Astrocyte of the cerebellum (primary cell): ENCODE measurements around the gene NR3C1.

ENCODE experiments used
- DNase-seq: peaks from one replicate; pipeline ENCODE4 v3.0.0-alpha.2; 2011; ENCODE audit warnings: low read depth
- H3K4me3 ChIP-seq: 2 replicates; pipeline ENCODE4 v1.5.1; 2011; ENCODE audit warnings: mild to moderate bottlenecking, low read depth, low read length, moderate library complexity
- in situ Hi-C: cut with HindIII; loops from 2 replicates; pipeline ENCODE4 v1.10.0; 2017; ENCODE audit warnings: low sequenced_read_pairs
- TF ChIP-seq, protein P1 (sequence below): IDR thresholded peaks from 2 replicates; pipeline ENCODE4 v1.5.1; 2012; ENCODE audit warnings: low read length, low read depth, moderate library complexity, mild to moderate bottlenecking; ENCODE audit errors: missing control alignments

The NR3C1 gene

DNA sequence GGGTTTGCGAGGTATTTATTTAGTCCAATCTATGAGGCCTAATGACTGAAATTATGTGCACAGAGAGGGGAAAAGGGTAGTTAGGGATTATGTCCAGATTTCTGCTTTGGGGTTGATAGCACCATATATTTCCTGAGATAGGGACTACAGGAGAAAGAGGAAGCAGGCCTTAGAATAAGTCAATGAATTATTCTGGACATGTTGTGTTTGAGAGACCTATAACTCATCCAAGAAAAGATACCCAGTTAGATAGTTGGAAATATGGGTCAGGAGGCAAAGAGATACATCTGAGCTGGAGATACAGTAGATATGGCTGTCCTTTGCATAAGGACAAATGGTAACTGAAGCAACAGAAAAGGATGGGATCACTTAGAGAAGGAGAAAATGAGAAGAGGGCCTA, 53.1 kb downstream of the NR3C1 start:
- TF ChIP-seq, protein P1, sequence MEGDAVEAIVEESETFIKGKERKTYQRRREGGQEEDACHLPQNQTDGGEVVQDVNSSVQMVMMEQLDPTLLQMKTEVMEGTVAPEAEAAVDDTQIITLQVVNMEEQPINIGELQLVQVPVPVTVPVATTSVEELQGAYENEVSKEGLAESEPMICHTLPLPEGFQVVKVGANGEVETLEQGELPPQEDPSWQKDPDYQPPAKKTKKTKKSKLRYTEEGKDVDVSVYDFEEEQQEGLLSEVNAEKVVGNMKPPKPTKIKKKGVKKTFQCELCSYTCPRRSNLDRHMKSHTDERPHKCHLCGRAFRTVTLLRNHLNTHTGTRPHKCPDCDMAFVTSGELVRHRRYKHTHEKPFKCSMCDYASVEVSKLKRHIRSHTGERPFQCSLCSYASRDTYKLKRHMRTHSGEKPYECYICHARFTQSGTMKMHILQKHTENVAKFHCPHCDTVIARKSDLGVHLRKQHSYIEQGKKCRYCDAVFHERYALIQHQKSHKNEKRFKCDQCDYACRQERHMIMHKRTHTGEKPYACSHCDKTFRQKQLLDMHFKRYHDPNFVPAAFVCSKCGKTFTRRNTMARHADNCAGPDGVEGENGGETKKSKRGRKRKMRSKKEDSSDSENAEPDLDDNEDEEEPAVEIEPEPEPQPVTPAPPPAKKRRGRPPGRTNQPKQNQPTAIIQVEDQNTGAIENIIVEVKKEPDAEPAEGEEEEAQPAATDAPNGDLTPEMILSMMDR = no peak
- in situ Hi-C loops = no loop called here

DNA sequence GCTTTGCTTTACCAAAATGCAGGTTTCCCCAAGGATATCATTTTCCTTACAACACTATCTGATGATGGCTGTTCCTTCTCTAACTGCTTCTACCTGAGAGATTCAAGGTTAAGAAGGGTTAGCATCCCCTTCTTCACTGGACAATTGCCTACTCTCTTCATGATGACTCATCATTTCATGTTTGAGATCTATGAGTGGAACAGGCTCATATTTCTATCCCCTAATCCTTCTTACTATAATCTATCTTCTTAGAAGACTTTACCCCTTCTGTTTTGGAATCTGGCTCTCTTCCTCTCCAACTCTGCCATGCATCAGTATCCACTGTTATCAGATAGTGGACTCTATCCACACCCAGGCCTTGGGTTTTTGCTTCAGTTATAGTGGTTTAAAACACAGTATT, 54.3 kb downstream of the NR3C1 start:
- TF ChIP-seq, protein P1 = no peak
- no peak for DNase-seq
- no peak overlapping the region for H3K4me3 ChIP-seq
- in situ Hi-C loops = no loop called here

More for the DNA sequence above, 53.1 kb downstream of the NR3C1 start:
- H3K4me3 ChIP-seq = no peak overlapping the region
- DNase-seq = no peak

DNA sequence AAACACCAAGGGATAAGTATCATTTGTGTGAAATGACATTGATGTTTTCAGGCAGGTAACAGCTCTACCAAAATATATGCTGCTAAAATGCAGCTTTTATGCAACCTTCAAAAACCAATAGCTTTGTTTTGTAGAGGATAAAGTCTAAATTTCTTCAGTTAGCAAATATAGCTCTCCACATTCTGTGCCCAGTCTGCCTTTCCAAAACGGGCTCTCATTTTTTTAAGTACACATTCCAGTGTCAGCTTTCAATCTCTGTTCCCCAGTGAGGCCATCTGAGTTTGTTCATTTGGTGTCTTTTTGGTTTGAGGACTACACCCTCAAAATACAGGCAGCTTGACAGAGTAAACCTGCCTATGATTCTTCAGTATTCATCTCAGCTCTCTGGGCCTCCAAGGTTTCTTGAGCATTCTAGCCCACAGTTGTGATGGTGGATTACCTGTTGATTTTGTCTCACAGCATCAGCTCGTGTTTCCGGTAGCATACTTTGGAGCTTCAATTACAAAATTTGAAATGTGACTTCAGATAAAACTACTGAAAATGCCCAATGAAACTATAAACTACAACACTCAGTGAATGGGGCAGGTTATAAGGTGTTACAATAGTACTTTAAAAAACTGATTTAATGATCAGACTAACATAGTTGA, 55.7 kb downstream of the NR3C1 start:
- H3K4me3 ChIP-seq = no peak overlapping the region
- TF ChIP-seq, protein P1 = no peak
- DNase-seq = no peak
- in situ Hi-C loops = no loop called here

DNA sequence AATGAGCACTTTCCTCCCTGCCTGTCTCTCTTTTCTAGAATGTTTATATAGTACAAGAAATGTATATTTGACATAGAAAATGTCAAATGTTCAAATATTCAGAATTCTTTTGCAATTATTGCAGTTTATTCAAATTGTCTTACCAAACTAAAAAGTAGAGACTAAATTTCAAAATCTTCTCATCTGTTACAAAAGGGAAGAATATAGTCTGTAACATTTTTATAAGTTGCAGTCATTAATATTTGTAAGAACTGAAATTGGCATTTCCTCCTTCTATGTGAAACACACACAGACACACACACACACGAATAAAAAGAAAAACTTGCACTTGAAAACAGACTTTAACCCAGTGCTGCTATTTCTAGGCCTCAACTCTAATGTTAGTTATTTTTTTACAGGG, 56.4 kb downstream of the NR3C1 start:
- no peak for DNase-seq
- in situ Hi-C loops = no loop called here
- H3K4me3 ChIP-seq = no peak overlapping the region
- TF ChIP-seq, protein P1 = no peak

DNA sequence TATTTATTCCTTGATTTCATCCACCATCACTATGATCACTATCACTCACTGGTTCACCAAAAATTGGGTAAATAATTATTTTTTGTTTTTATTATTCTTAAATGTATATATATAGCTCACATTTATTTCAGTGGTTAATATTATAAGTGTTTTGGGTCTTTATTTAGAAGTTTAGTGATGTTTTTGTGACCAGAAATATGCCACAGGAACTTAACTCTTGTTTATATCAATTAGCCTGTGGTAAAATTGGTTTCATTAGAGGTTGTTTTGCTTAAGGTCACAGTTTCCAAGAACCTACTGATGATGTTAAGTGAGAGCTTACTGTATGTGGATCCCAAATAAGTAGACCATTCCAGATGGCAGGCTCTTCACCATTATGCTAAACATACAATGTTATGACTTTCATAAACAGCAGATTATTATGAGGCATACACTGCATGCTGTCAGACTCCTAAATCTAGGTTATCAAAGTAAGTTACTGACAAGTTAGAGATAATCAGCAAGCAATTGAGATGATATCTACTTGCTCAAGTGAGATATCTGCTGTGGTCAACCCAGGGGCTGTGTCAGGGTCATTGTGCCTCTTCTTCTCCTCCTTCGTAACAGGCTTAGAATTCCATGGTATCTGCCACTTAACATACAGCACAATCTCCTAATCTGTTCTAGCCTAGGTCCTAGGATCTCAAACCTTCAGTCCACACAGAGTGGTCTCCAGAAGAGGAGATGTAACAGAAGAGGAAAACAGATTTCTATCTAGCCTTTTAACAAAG, 57.6 kb downstream of the NR3C1 start:
- H3K4me3 ChIP-seq = no peak overlapping the region
- TF ChIP-seq, protein P1 = no peak
- in situ Hi-C loops = no loop called here
- DNase-seq = no peak

DNA sequence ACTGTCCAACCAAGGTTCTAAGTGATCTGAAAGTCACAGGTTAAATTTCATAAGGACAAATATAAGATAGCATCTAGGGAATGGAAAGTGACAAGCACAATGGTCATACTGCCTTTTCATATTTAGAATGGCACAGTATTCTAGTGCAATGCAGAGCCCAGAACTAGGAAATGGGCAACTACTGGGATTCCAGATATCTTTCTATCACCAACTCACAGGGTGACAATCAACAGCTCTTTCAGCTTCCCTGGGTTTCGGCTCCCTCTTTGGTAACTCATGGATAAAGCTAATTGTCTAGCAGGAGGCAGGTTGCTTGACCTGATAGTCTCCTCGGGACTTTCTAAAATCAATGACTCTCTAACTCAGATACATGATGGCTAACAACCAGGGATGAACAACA, 60.4 kb downstream of the NR3C1 start:
- H3K4me3 ChIP-seq = no peak overlapping the region
- no peak for DNase-seq
- TF ChIP-seq, protein P1 = no peak
- in situ Hi-C loops = no loop called here
